Endothelial cell of umbilical vein (primary cell): ENCODE results near the gene GPR61. TPM values are rescaled to one million over a fixed set of nuclear protein-coding genes. Genes with fewer than 3 reads are reported as not detected.

Source experiments
- BruUV-seq: library from RNA; stranded (reverse); fragments of 400-500 nt; replicated peaks from 2 replicates; lab custom pipeline; 2021; lab: Mats Ljungman, UMichigan
- CTCF ChIA-PET: fragments of 300-600, 350-600 bp; sonication (Branson Sonifier 250); formaldehyde crosslinking; loops from one replicate; lab custom pipeline; 2021; ENCODE audit warnings: antibody characterized with exemption, inconsistent platforms; lab: Charles Lee
- POLR2A ChIA-PET: fragments of 300-600, 350-600 bp; sonication (Branson Sonifier 250); formaldehyde crosslinking; loops from one replicate; lab custom pipeline; 2021; ENCODE audit warnings: antibody characterized with exemption, inconsistent platforms; lab: Charles Lee
- DNase-seq: peaks from one replicate; pipeline ENCODE4 v3.0.0-alpha.2; 2011; ENCODE audit warnings: low read depth, low spot score
- FAIRE-seq: peaks from 2 replicates; lab custom pipeline; 2011; peaks lifted over from hg19 to GRCh38; lab: Jason Lieb, UNC
- H2AFZ ChIP-seq: 2 replicates; pipeline ENCODE4 v1.6.0; 2012; ENCODE audit warnings: low read depth, low read length, control low read depth, inconsistent platforms
- H3K27ac ChIP-seq: 2 replicates; pipeline ENCODE4 v1.5.1; 2011; ENCODE audit warnings: low read depth, mild to moderate bottlenecking, control low read depth, low read length, moderate library complexity; ENCODE audit not compliant: insufficient read depth
- H3K27me3 ChIP-seq, 2 experiments: 2 replicates each; pipeline versions ENCODE4 v1.6.0 to v1.6.1; 2011; ENCODE audit warnings: low read length in 2 of 2, mixed read lengths in 1 of 2; ENCODE audit not compliant: control insufficient read depth in 2 of 2, insufficient read depth in 2 of 2
- H3K36me3 ChIP-seq, 2 experiments: 2 replicates in 1 of 2; 3 replicates in 1 of 2; pipeline ENCODE4 v1.5.1; 2011; ENCODE audit warnings: low read length in 2 of 2, mild to moderate bottlenecking in 1 of 2, moderate library complexity in 1 of 2; ENCODE audit not compliant: control insufficient read depth in 2 of 2, insufficient read depth in 2 of 2; ENCODE audit errors: extremely low read depth in 1 of 2
- H3K4me1 ChIP-seq: 3 replicates; pipeline ENCODE4 v1.5.1; 2011; ENCODE audit warnings: mild to moderate bottlenecking, low read length; ENCODE audit not compliant: control insufficient read depth, insufficient read depth; ENCODE audit errors: extremely low read depth
- H3K4me2 ChIP-seq: 2 replicates; pipeline ENCODE4 v1.6.1; 2011; ENCODE audit warnings: low read length, control low read depth, mixed read lengths; ENCODE audit not compliant: insufficient read depth
- H3K4me3 ChIP-seq, 3 experiments: fragments of 200-600 bp in 1 of 3; sonication (generic), shearing (Covaris generic) in 1 of 3; replicated peaks in 1 of 3; 2 replicates each; pipeline ENCODE4 v1.5.1; 2011 to 2016; ENCODE audit warnings: control low read depth in 3 of 3, low read length in 3 of 3, mild to moderate bottlenecking in 2 of 3, inconsistent platforms in 1 of 3, low read depth in 1 of 3, moderate library complexity in 1 of 3; ENCODE audit not compliant: insufficient read depth in 1 of 3
- H3K79me2 ChIP-seq: 2 replicates; pipeline ENCODE4 v1.6.0; 2012; ENCODE audit warnings: low read length, inconsistent platforms; ENCODE audit not compliant: control insufficient read depth, insufficient read depth
- H3K9ac ChIP-seq: replicated peaks from 2 replicates; pipeline ENCODE3; 2011; ENCODE audit warnings: low read length, control low read depth; ENCODE audit not compliant: insufficient read depth; ENCODE audit errors: extremely low read depth
- H3K9me1 ChIP-seq: replicated peaks from 3 replicates; pipeline ENCODE4 v1.6.0; 2011; ENCODE audit warnings: mild to moderate bottlenecking, low read length; ENCODE audit not compliant: control insufficient read depth, insufficient read depth; ENCODE audit errors: extremely low read depth
- H3K9me3 ChIP-seq: replicated peaks from 2 replicates; pipeline ENCODE4 v1.5.1; 2012; ENCODE audit warnings: low read length, inconsistent platforms; ENCODE audit not compliant: control insufficient read depth, insufficient read depth
- H4K20me1 ChIP-seq: replicated peaks from 2 replicates; pipeline ENCODE3; 2011; ENCODE audit warnings: mild to moderate bottlenecking, low read length; ENCODE audit not compliant: control insufficient read depth, insufficient read depth; ENCODE audit errors: extremely low read depth
- EZH2 ChIP-seq: IDR thresholded peaks from 2 replicates; pipeline ENCODE4 v1.6.1; 2012; ENCODE audit warnings: borderline replicate concordance, low read depth, mild to moderate bottlenecking, moderate library complexity, low read length, inconsistent platforms; ENCODE audit not compliant: severe bottlenecking
- FOS ChIP-seq: IDR thresholded peaks from 2 replicates; pipeline ENCODE4 v1.6.1; 2011; ENCODE audit warnings: mild to moderate bottlenecking, low read length, moderate library complexity, borderline replicate concordance; ENCODE audit not compliant: insufficient read depth
- JUN ChIP-seq: IDR thresholded peaks from 2 replicates; pipeline ENCODE4 v1.6.1; 2011; ENCODE audit warnings: borderline replicate concordance, low read depth; ENCODE audit not compliant: insufficient read length, insufficient read depth
- MYC ChIP-seq: IDR thresholded peaks from one replicate; pipeline ENCODE4 v1.6.1; 2011; ENCODE audit warnings: mild to moderate bottlenecking, low read depth, low read length
- dilution Hi-C: fragments of 300-500 bp; cut with MboI; formaldehyde crosslinking; loops from one replicate; pipeline ENCODE4 v1.15.0; 2019; ENCODE audit warnings: low sequenced_read_pairs; ENCODE audit not compliant: extremely low pct_ligation_motif_present
- intact Hi-C: fragments of 100-400 bp; cut with micrococcal nuclease; formaldehyde crosslinking; loops from one replicate; pipeline ENCODE4 v1.10.0; 2022
- polyA plus RNA-seq, 4 experiments: library from polyadenylated mRNA; depleted of rRNA in 3 of 4; stranded (reverse) in 3 of 4; unstranded in 1 of 4; fragments of >200 nt; gene quantifications; 2 replicates each; pipeline versions ENCODE4 v1.2.1 to v1.2.3, GENCODE V29; 2011 to 2012; ENCODE audit warnings: missing spikeins in 1 of 4
- total RNA-seq: library from RNA; stranded (reverse); gene quantifications from 2 replicates; pipeline ENCODE4 v1.2.3, GENCODE V29; 2021
- TF ChIP-seq, protein P1 (sequence below): IDR thresholded peaks from 2 replicates; pipeline ENCODE4 v1.6.1; 2011; ENCODE audit not compliant: insufficient read depth, insufficient read length

The GPR61 gene
- total and polyA plus RNA-seq, 2 donors (not counting 3 experiments of a cell fraction or from before 2014, with no cell fraction given) = not detected

- TF ChIP-seq FOS (no peak), MYC (no peak), EZH2 (no peak), JUN (no peak)
- TF ChIP-seq, protein P1, sequence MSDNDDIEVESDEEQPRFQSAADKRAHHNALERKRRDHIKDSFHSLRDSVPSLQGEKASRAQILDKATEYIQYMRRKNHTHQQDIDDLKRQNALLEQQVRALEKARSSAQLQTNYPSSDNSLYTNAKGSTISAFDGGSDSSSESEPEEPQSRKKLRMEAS = no peak
- no peak overlapping the region for H2AFZ ChIP-seq
- dilution Hi-C loops (no loop called here), intact Hi-C loops (loop anchor here (1.0 to 2.0 kb wide), 2 partner anchors 34 to 41 kb away; no protein-coding TSS in a partner anchor)
- no peak overlapping the region for H3K4me2 ChIP-seq
- no peaks in the 10 kb centered on the region for H4K20me1 ChIP-seq
- H3K9me1 ChIP-seq = no peaks in the 10 kb centered on the region
- no peaks in the 10 kb centered on the region for H3K79me2 ChIP-seq
- no peaks in the 10 kb centered on the region for H3K9me3 ChIP-seq
- BruUV-seq = no TSS peak
- FAIRE-seq = no peak
- CTCF ChIA-PET = interaction anchor here (0.6 to 18.7 kb wide), 40 partner anchors 9 to 503 kb away, joined by 3 to 955 read pairs (median 6); partner anchors contain the start of genes AHCYL1, AMIGO1, ATXN7L2 and CYB561D1
- DNase-seq = no peak
- no peak overlapping the region for H3K27ac ChIP-seq
- POLR2A ChIA-PET = interaction anchor here (1.3 kb wide), 1 partner anchor 41 kb away, joined by 4 read pairs; no protein-coding TSS in a partner anchor
- no peak overlapping the region for H3K9ac ChIP-seq
- H3K27me3 ChIP-seq = peaks cover 2 to 10% of the 10 kb centered on the region in 2 experiments
- H3K4me1 ChIP-seq = peaks cover 4% of the 10 kb centered on the region
- H3K36me3 ChIP-seq = no peaks in the 10 kb centered on the region
- no peak overlapping the region for H3K4me3 ChIP-seq
These were observed 7.8 kb upstream of the GPR61 start for GRCh38 chr1:109531826-109532364.
